Breast epithelium (tissue), 3 donors: Measurements from ENCODE around the gene DLEC1.

Experiments used
- CTCF ChIP-seq, 3 donors: fragments of 450-650 bp; IDR thresholded peaks; one replicate each; pipeline ENCODE4 v1.5.1; 2016 to 2017; ENCODE audit warnings: antibody characterized with exemption in 3 of 3, mild to moderate bottlenecking in 3 of 3, moderate library complexity in 3 of 3
- POLR2AphosphoS5 ChIP-seq, 3 donors: sonication (generic); formaldehyde crosslinking; IDR thresholded peaks; one replicate each; pipeline ENCODE4 v1.6.1; 2017; ENCODE audit warnings: antibody characterized with exemption in 3 of 3

DNA sequence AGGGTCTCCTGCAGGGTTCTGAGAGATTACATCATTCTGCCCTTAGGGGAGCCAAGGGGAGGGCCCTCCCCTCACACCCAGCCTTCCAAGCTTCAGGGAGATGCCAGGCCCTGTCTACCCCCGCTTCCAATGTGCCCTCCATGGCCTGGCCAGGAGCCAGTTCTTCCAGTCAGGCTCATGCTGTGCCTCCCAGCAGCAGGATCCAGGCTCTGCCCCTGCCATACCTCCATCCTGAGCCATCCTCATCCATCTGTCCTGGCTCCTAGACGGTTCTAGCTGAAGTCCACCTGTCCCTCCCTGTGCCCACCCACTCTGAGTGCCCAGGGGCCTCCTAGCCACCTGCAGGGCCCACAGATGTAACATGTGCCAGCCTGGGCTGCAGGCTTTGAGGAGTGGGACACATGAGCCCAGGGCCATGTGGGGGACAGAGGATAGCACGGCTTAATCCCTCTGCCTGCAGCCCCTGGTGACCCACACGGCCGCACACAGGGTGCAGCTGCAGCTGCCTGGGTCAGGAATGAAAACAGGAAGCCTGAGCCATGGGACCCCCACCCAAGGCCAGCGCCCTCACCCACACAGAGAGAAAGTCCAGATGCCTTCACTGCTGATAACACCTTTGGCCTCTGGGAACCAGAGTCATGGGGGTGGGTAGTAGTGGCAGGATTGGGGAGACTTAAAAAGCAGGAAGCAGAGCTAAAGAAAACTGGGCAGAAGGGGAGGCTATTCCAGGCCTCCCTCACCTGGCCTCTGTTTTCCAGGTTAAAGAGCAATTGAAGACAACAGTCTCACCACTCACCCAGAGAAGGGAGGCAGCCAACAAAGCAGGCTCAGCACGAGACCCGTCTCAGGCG, 21.3 kb upstream of the DLEC1 start:
- TF ChIP-seq CTCF (IDR thresholded peaks at IDR 0.05): no peak
- TF ChIP-seq POLR2AphosphoS5 (IDR thresholded peaks at IDR 0.05): no peak
